Esophagus muscularis mucosa (tissue), 3 donors: ENCODE measurements around the gene ZNF622.

ENCODE experiments used
- POLR2A ChIP-seq: fragments of 450-650 bp; IDR thresholded peaks from one replicate; pipeline ENCODE4 v1.6.1; 2017; ENCODE audit warnings: antibody characterized with exemption, moderate library complexity, mild to moderate bottlenecking, low read depth
- TF ChIP-seq, protein P1 (sequence below), 3 experiments: fragments of 200-600 bp in 2 of 3; fragments of 450-650 bp in 1 of 3; sonication (generic) in 2 of 3; IDR thresholded peaks; one replicate each; pipeline ENCODE4 v1.5.1; 2017 to 2019; ENCODE audit warnings: antibody characterized with exemption in 3 of 3, mild to moderate bottlenecking in 2 of 3, moderate library complexity in 1 of 3

DNA sequence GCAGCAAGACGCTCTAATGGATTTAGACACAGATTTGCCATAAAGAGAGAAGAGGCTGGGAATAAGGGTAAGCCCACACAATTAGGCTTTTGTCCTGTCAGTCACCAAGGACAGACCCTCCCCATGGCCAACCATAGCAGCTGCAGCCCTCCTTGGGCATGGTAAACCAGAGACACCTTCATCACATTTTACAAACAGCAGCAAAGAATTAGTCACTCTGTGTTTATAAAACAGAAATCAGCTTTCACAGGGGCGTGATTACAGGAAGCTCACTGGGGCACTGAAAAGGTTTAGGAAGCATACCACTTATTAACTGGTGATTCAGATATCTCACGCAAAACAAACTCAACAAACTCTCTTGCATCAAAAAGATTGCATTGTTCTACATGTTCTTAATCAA lies 37.3 kb upstream of the ZNF622 start:
- no peak for TF ChIP-seq POLR2A
- TF ChIP-seq, protein P1, sequence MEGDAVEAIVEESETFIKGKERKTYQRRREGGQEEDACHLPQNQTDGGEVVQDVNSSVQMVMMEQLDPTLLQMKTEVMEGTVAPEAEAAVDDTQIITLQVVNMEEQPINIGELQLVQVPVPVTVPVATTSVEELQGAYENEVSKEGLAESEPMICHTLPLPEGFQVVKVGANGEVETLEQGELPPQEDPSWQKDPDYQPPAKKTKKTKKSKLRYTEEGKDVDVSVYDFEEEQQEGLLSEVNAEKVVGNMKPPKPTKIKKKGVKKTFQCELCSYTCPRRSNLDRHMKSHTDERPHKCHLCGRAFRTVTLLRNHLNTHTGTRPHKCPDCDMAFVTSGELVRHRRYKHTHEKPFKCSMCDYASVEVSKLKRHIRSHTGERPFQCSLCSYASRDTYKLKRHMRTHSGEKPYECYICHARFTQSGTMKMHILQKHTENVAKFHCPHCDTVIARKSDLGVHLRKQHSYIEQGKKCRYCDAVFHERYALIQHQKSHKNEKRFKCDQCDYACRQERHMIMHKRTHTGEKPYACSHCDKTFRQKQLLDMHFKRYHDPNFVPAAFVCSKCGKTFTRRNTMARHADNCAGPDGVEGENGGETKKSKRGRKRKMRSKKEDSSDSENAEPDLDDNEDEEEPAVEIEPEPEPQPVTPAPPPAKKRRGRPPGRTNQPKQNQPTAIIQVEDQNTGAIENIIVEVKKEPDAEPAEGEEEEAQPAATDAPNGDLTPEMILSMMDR (IDR thresholded peaks at IDR 0.05): no peak
